AG09309 (cell line): Measurements from ENCODE around the gene LBX2.

Source experiments
- DNase-seq: peaks from one replicate; pipeline ENCODE4 v3.0.0-alpha.2; 2010; ENCODE audit warnings: low read depth
- H3K4me3 ChIP-seq: 2 replicates; pipeline ENCODE4 v1.5.1; 2011; ENCODE audit warnings: mild to moderate bottlenecking, low read depth, low read length, moderate library complexity; ENCODE audit not compliant: control insufficient read depth
- CTCF ChIP-seq: IDR thresholded peaks from 2 replicates; pipeline ENCODE4 v1.5.1; 2011; ENCODE audit warnings: mild to moderate bottlenecking, low read depth, low read length, inconsistent platforms; ENCODE audit not compliant: insufficient read depth, control insufficient read depth; ENCODE audit errors: missing control alignments

LBX2 gene

GRCh38 chr2:74526649-74527230 is 27.3 kb upstream of the LBX2 start:
- no peak for TF ChIP-seq CTCF
- H3K4me3 ChIP-seq = no peak overlapping the region
- DNase-seq = no peak

GRCh38 chr2:74525717-74526648 is 26.6 kb upstream of the LBX2 start, which contains the start of gene DQX1:
Gene DQX1, minus strand, starts transcription at chr2:74526231. Its CDS starts 502 bp downstream, at chr2:74525729.
- H3K4me3 ChIP-seq = no peak within 1 kb of the TSS
- no peak for TF ChIP-seq CTCF
- DNase-seq = no peak

GRCh38 chr2:74524955-74525716 is 25.7 kb upstream of the LBX2 start:
- H3K4me3 ChIP-seq = no peak overlapping the region
- TF ChIP-seq CTCF = no peak
- no peak for DNase-seq

- TF ChIP-seq CTCF = no peak
- H3K4me3 ChIP-seq = no peak overlapping the region
- no peak for DNase-seq
Measured at GRCh38 chr2:74524005-74524404, 24.6 kb upstream of the LBX2 start.

GRCh38 chr2:74522516-74522915 is 23.1 kb upstream of the LBX2 start:
- H3K4me3 ChIP-seq = no peak overlapping the region
- no peak for DNase-seq
- no peak for TF ChIP-seq CTCF

- no peak overlapping the region for H3K4me3 ChIP-seq
- no peak for TF ChIP-seq CTCF
- DNase-seq = no peak
Measured at GRCh38 chr2:74516650-74517049, 17.2 kb upstream of the LBX2 start.
